GM18519 (cell line): ENCODE measurements around the gene XXYLT1.

Experiments used
- ATAC-seq: cut with Tn5 transposase; IDR thresholded peaks from one replicate; pipeline ENCODE4 v1.9.1; 2021; ENCODE audit warnings: mild to moderate bottlenecking, moderate library complexity; ENCODE audit not compliant: unreplicated experiment, low FRiP score

The XXYLT1 gene

GRCh38 chr3:195210266-195210973 lies 60.5 kb downstream of the XXYLT1 start:
- no peak for ATAC-seq

- no peak for ATAC-seq
Observed at GRCh38 chr3:195209847-195210265, 61.1 kb downstream of the XXYLT1 start.

GRCh38 chr3:195209083-195209846 lies 61.7 kb downstream of the XXYLT1 start:
- ATAC-seq = no peak

GRCh38 chr3:195208631-195209030 lies 62.3 kb downstream of the XXYLT1 start:
- ATAC-seq = no peak

GRCh38 chr3:195208183-195208582 lies 62.8 kb downstream of the XXYLT1 start:
- peak; percentile 65 for ATAC-seq

- ATAC-seq = no peak
Observed at GRCh38 chr3:195207731-195208130, 63.2 kb downstream of the XXYLT1 start.

- no peak for ATAC-seq
Observed at GRCh38 chr3:195207056-195207455, 63.9 kb downstream of the XXYLT1 start.

- no peak for ATAC-seq
Observed at GRCh38 chr3:195204360-195205163, 66.4 kb downstream of the XXYLT1 start.

- ATAC-seq = no peak
Observed at GRCh38 chr3:195203606-195204005, 67.4 kb downstream of the XXYLT1 start.

GRCh38 chr3:195201295-195201694 lies 69.7 kb downstream of the XXYLT1 start:
- ATAC-seq = no peak

- ATAC-seq = no peak
Observed at GRCh38 chr3:195200010-195200822, 70.7 kb downstream of the XXYLT1 start.

GRCh38 chr3:195198426-195199346 lies 72.3 kb downstream of the XXYLT1 start:
- no peak for ATAC-seq

- ATAC-seq = no peak
Observed at GRCh38 chr3:195197765-195198425, 73.1 kb downstream of the XXYLT1 start.

GRCh38 chr3:195196266-195196665 lies 74.7 kb downstream of the XXYLT1 start:
- no peak for ATAC-seq

GRCh38 chr3:195195321-195196209 lies 75.4 kb downstream of the XXYLT1 start:
- no peak for ATAC-seq

- ATAC-seq = no peak
Observed at GRCh38 chr3:195194559-195195206, 76.3 kb downstream of the XXYLT1 start.

GRCh38 chr3:195191580-195191979 lies 79.4 kb downstream of the XXYLT1 start:
- no peak for ATAC-seq
